SU-DHL-6 (cell line): ENCODE measurements around the gene ADCY2.

Experiments used
- H2AFZ ChIP-seq: fragments of 200-600 bp; sonication (generic); 2 replicates; pipeline ENCODE4 v1.6.1; 2014; ENCODE audit warnings: low read depth, mild to moderate bottlenecking, moderate library complexity, mixed read lengths, antibody characterized with exemption, low read length; ENCODE audit not compliant: severe bottlenecking
- H3F3A ChIP-seq: fragments of 200-600 bp; shearing (Covaris generic); 2 replicates; pipeline ENCODE4 v1.6.0; 2016; ENCODE audit warnings: antibody characterized with exemption, mild to moderate bottlenecking; ENCODE audit not compliant: insufficient read depth
- H3K27ac ChIP-seq: fragments of 200-600 bp; sonication (generic); 2 replicates; pipeline ENCODE4 v1.5.1; 2016; ENCODE audit warnings: low read depth, mild to moderate bottlenecking, low read length, moderate library complexity, mixed read lengths
- H3K27me3 ChIP-seq: fragments of 200-600 bp; sonication (generic), shearing (Covaris generic); 2 replicates; pipeline ENCODE4 v1.6.0; 2014; ENCODE audit warnings: mild to moderate bottlenecking, low read length
- H3K36me3 ChIP-seq: fragments of 200-600 bp; sonication (generic); 2 replicates; pipeline ENCODE4 v1.6.1; 2014; ENCODE audit warnings: mild to moderate bottlenecking, low read length, mixed read lengths
- H3K4me2 ChIP-seq: fragments of 300-600, 200-600 bp; shearing (Covaris generic), sonication (generic); 2 replicates; pipeline ENCODE4 v1.6.0; 2014; ENCODE audit warnings: low read length, low read depth, mild to moderate bottlenecking; ENCODE audit not compliant: poor library complexity, severe bottlenecking
- H3K4me3 ChIP-seq: fragments of 200-600 bp; sonication (generic); 2 replicates; pipeline ENCODE4 v1.5.1; 2014; ENCODE audit warnings: antibody characterized with exemption, low read length, mild to moderate bottlenecking, mixed read lengths; ENCODE audit not compliant: insufficient read depth, poor library complexity, severe bottlenecking
- H3K79me2 ChIP-seq: fragments of 200-600 bp; sonication (generic); 2 replicates; pipeline ENCODE4 v1.6.1; 2014; ENCODE audit warnings: mild to moderate bottlenecking, low read length, moderate library complexity; ENCODE audit not compliant: insufficient read depth
- H3K9ac ChIP-seq: fragments of 200-600 bp; sonication (generic); 2 replicates; pipeline ENCODE4 v1.7.0; 2014; ENCODE audit warnings: mild to moderate bottlenecking, low read length
- H3K9me2 ChIP-seq: fragments of 200-600 bp; sonication (generic); replicated peaks from 2 replicates; pipeline ENCODE4 v1.6.1; 2014; ENCODE audit warnings: low read length; ENCODE audit not compliant: insufficient read depth
- H3K9me3 ChIP-seq: fragments of 200-600 bp; sonication (generic); 2 replicates; pipeline ENCODE4 v1.6.1; 2014; ENCODE audit warnings: low read length, mixed read lengths; ENCODE audit not compliant: insufficient read depth
- H4K20me1 ChIP-seq: fragments of 200-600 bp; sonication (generic); 2 replicates; pipeline ENCODE4 v1.6.1; 2014; ENCODE audit warnings: low read depth, mild to moderate bottlenecking, antibody characterized with exemption, low read length, moderate library complexity, mixed read lengths
- EZH2phosphoT487 ChIP-seq: fragments of 200-600 bp; sonication (generic), shearing (Covaris generic); conservative IDR thresholded peaks from 2 replicates; pipeline ENCODE4 v1.6.1; 2018; ENCODE audit warnings: mild to moderate bottlenecking, antibody characterized with exemption, low read length, moderate library complexity, mixed read lengths
- TF ChIP-seq, protein P1 (sequence below): fragments of 200-600 bp; sonication (generic); IDR thresholded peaks from one replicate; pipeline ENCODE4 v1.5.1; 2017; ENCODE audit warnings: antibody characterized with exemption, mild to moderate bottlenecking, low read length, moderate library complexity; ENCODE audit not compliant: insufficient read depth, poor library complexity, severe bottlenecking

ADCY2 gene

DNA sequence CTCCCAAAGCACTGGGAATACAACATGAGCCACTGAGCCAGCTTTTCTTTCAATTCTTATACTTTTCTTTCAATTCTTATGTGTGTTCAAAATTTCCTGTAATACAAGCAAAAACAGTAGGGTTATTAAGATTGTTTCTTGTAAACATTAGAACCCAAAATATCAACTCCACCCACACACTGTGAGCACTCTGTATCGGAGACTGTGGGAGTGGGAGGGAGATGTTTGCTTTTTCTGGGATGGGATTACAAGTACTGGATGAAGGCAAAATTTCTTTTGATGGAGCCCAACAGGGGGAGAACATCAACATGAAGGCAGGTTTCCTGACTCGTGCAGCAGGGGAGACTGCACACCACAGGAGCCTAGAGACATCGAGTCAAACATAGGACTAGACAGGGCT is 459.7 kb downstream of the ADCY2 start:
- peaks cover 13% of the 10 kb centered on the region; the same call in 1 of the 2 replicates for H3K36me3 ChIP-seq
- no peak overlapping the region for H3K27ac ChIP-seq
- H3K4me2 ChIP-seq, result no peak overlapping the region
- TF ChIP-seq, protein P1, sequence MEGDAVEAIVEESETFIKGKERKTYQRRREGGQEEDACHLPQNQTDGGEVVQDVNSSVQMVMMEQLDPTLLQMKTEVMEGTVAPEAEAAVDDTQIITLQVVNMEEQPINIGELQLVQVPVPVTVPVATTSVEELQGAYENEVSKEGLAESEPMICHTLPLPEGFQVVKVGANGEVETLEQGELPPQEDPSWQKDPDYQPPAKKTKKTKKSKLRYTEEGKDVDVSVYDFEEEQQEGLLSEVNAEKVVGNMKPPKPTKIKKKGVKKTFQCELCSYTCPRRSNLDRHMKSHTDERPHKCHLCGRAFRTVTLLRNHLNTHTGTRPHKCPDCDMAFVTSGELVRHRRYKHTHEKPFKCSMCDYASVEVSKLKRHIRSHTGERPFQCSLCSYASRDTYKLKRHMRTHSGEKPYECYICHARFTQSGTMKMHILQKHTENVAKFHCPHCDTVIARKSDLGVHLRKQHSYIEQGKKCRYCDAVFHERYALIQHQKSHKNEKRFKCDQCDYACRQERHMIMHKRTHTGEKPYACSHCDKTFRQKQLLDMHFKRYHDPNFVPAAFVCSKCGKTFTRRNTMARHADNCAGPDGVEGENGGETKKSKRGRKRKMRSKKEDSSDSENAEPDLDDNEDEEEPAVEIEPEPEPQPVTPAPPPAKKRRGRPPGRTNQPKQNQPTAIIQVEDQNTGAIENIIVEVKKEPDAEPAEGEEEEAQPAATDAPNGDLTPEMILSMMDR, result no peak
- TF ChIP-seq EZH2phosphoT487, result no peak
- no peak overlapping the region for H3K4me3 ChIP-seq
- 0 out of 2 replicates have a peak, but pooled peaks cover 3% of the 10 kb centered on the region for H3F3A ChIP-seq
- H4K20me1 ChIP-seq, result no peaks in the 10 kb centered on the region
- no peak overlapping the region for H2AFZ ChIP-seq
- no peaks in the 10 kb centered on the region for H3K9me2 ChIP-seq
- no peaks in the 10 kb centered on the region for H3K27me3 ChIP-seq
- H3K9me3 ChIP-seq, result no peaks in the 10 kb centered on the region
- no peaks in the 10 kb centered on the region for H3K79me2 ChIP-seq
- H3K9ac ChIP-seq, result no peak overlapping the region

DNA sequence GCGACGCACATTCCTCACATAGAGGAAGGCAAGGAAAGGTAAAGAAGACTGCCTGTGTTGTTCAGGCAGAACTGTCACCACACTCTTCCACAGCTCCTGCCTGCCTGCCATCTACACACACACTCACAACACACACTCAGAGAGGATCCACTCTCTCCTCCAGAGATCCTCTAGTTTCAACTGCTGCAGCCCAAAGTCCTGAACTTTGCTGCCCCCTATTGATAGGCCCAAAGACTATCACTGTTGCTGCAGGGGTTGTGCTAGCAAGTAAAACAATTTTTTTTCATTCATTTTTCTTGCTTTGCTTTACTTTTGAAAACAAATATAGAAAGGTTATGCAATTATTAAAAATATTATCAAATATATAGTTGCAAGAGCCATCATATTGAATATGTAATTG is 460.9 kb downstream of the ADCY2 start:
- Histone ChIP-seq H3K4me3 (no peak overlapping the region), H3K36me3 (peaks cover 23% of the 10 kb centered on the region; the same call in 1 of the 2 replicates), H3K27me3 (no peaks in the 10 kb centered on the region), H3K9me2 (no peaks in the 10 kb centered on the region), H3K79me2 (no peaks in the 10 kb centered on the region), H3K9me3 (no peaks in the 10 kb centered on the region), H3K27ac (no peak overlapping the region), H2AFZ (no peak overlapping the region), H3K9ac (no peak overlapping the region), H4K20me1 (no peaks in the 10 kb centered on the region), H3F3A (0 out of 2 replicates have a peak, but pooled peaks cover 3% of the 10 kb centered on the region), H3K4me2 (no peak overlapping the region)
- no peak for TF ChIP-seq EZH2phosphoT487
- TF ChIP-seq, protein P1, result no peak

DNA sequence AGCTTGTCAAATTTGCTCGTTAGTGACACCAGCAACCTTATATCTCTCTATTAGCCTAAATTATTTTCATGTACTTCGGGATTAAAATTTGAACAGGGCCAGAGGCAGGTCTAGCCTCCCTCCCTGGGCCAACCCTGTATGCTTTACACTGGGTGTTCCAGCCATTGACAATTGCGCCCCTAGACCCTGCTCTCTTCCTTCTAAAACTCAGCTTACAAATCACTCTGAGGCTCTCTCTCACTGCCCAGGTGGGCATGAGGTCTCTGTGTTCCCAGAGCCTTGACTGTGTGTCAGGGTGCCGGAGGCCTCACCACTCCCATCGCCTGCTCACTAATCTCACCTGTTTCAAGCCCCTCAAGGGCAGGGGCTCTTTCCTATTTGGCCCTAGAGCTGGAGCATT is 461.4 kb downstream of the ADCY2 start:
- Histone ChIP-seq H3K27me3 (no peaks in the 10 kb centered on the region), H3K36me3 (peaks cover 23% of the 10 kb centered on the region; the same call in 1 of the 2 replicates), H3K79me2 (no peaks in the 10 kb centered on the region), H3K9me2 (no peaks in the 10 kb centered on the region), H3K9me3 (no peaks in the 10 kb centered on the region), H3K9ac (no peak overlapping the region), H3K4me3 (no peak overlapping the region), H3K27ac (no peak overlapping the region), H2AFZ (no peak overlapping the region), H3K4me2 (no peak overlapping the region), H3F3A (0 out of 2 replicates have a peak, but pooled peaks cover 3% of the 10 kb centered on the region), H4K20me1 (no peaks in the 10 kb centered on the region)
- no peak for TF ChIP-seq EZH2phosphoT487
- TF ChIP-seq, protein P1, result no peak
